HG03280 (cell line): Measurements from ENCODE around the gene UFL1.

ENCODE experiments used
- ATAC-seq: cut with Tn5 transposase; IDR thresholded peaks from one replicate; pipeline ENCODE4 v1.9.1; 2021; ENCODE audit warnings: mild to moderate bottlenecking, moderate library complexity; ENCODE audit not compliant: unreplicated experiment

The UFL1 gene

DNA sequence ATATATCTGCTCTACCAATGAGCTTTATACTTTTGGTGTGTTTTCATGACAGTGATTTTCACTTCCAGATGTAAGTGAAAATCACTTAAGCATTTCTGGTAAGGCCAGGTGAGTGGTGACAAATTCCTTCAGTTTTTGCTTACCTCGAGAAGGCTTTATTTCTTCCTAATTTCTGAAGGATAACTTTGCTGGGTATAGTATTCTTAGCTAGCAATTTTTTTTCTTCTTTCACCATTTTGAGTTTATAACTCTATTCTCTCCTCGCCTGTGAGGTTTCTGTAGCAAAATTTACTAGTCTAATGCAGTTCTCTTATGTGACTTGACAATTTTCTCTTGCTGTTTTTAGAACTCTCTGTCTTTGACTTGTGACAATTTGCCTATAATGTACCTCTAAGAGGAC lies 48.4 kb downstream of the UFL1 start:
- ATAC-seq = no peak

DNA sequence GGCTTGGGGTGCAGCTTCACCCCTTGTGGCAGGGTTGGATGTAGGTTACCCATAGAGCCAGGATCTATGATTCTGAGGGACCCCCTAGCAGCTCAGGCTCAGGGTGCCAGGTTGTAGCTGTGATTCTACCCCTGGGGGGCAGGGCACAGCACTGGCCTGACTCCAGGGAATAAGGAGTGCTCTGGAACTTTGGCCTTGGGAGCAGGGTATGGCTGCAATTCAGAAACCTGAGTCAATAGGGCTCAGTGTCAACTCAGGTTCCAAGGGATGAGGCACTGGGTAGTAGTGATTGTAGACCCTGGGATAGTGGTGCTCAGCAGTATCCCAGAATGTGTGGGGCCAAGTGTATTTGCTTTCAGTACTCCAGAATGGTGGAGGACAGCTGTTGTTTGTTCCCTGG lies 49.9 kb downstream of the UFL1 start:
- no peak for ATAC-seq

DNA sequence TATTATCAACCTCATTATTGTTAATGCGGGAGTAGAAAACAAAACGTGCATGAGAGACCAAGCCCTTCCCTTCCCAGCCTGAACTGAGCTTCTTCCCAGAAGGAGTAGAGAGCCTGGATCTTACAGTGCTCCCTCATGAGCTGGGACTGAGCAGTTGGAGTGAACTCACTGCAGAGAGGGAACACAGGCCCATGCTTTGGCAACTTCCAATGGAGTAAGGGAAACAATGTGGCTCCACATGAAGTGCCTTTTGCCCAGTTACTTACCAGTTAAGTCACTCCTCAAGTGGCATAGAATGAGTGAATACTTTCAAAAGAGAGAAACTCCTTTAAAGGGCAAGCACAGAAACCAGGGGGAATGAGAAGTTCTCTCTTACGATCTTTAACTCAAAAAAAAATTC lies 53.8 kb downstream of the UFL1 start:
- no peak for ATAC-seq

DNA sequence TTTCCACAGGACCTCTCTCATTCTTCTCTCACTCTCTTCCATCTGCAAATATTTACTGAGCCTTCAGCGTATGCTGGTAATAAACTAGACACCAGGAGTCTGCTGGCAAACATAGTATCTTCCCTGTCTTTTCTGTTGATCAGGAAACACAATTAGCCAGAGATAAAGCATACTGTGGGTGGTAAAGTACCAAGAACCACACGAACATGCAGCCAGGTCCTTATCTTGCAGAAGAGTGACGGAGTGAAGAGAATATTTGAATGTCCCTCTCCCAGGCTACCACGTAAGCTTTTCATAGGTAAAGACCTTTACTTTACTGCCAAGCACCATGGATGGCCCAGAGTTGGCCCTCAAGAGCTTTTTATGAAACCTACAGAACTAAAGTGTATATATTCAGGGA lies 54.6 kb downstream of the UFL1 start:
- no peak for ATAC-seq

DNA sequence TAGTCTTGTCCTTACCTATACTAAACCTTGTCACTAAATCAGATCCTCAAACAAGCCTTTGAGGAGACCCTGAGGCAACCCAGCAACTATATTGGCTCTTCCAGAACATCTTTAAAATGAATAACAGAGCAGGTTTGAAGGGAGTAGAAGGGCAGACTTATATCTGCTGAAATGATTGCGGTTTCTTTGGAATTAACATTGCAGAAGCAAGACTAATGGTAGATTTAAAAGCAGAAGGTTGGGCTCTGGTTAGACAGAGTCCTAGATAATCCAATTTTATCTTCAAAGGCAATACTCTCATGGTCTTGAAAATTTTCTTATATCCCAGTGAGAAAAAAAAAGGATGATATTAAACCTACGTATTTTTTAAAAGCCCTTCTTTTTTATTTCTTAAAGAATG lies 60.4 kb downstream of the UFL1 start:
- no peak for ATAC-seq

DNA sequence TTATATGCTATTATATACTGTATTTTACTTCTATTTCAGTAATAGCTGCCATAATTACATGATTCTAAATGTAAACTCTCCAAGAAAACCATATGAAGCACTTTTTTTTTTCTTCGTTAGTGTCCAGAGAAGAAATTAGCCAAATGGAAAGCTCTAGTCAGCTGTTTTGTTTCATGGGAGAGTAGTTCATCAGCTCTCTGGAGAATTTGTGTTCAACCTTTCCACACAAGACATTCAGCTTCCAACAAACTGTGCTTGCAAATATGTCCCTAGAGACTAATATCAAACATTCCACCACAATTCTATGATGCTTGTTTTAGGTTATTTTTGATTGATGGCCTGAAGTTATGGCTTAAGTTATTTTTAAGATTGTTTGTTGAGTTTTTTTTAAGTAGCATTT lies 60.8 kb downstream of the UFL1 start:
- ATAC-seq = no peak

DNA sequence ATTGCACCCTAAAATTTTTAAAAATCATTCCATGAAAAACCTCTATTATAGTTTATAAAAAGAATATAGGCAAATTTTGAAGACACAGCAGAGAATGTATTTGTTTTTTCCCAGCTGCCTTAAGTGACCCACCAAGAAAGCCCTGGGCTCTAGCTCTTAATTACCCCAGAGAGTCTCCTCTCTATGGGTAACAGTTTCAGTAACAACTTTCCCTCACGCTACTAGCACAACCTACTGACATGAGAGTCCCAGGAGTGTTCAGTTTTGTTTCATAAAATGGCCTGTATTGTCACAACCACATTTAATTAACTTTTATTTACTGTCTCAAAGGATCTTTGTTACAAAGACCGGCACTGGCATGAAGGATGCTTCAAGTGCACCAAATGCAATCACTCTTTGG lies 82.8 kb downstream of the UFL1 start:
- no peak for ATAC-seq
